ENCODE results near the gene C10orf105. TPM values are rescaled to one million over a fixed set of nuclear protein-coding genes. Genes with fewer than 3 reads are reported as not detected.

The C10orf105 gene
- total RNA-seq, 2 donors from 2014 or later = 0.13 to 0.33 TPM

- Mint-ChIP-seq H3K4me3 (no peak overlapping the region), H3K27ac (no peak overlapping the region), H3K27me3 (ENCODE audit: insufficient read depth) (peaks cover 13% of the 10 kb centered on the region), H3K9me3 (peaks cover 2% of the 10 kb centered on the region), H3K4me1 (peaks cover 11% of the 10 kb centered on the region), H3K36me3 (ENCODE audit: low read depth) (no peaks in the 10 kb centered on the region)
- no peak overlapping the region for H3K4me3 ChIP-seq (ENCODE audit: low read length)
- no peaks in the 10 kb centered on the region for H3K4me1 ChIP-seq (ENCODE audit: control insufficient read depth, insufficient read depth, low read length)
- H3K36me3 ChIP-seq (ENCODE audit: control insufficient read depth, insufficient read depth, low read length) = no peaks in the 10 kb centered on the region
- H3K27me3 ChIP-seq (ENCODE audit: control insufficient read depth, insufficient read depth, low read length, poor library complexity, severe bottlenecking) = peaks cover 3% of the 10 kb centered on the region
- TF ChIP-seq CTCF (conservative IDR thresholded peaks at IDR 0.05) = no peak
- 92 to 94% methylated on average over 2 to 6 of the region's 6 CpGs for WGBS, 2 experiments (ENCODE audit: insufficient coverage in 1 of 2, insufficient read length in 1 of 2)
- H3K27ac ChIP-seq (ENCODE audit: low read depth, low read length) = no peak overlapping the region
- H3K9me3 ChIP-seq (ENCODE audit: control insufficient read depth, low read length) = no peaks in the 10 kb centered on the region
- no peak for DNase-seq
- no peak overlapping the region for H3K9ac ChIP-seq (ENCODE audit: extremely low read depth, low read length, poor library complexity, severe bottlenecking)
These were observed 1.7 kb upstream of the C10orf105 start for GRCh38 chr10:71721313-71721712.

GRCh38 chr10:71720288-71720687 is 710 bp upstream of the C10orf105 start:
- no peak overlapping the region for H3K27ac Mint-ChIP-seq
- peaks cover 2% of the 10 kb centered on the region for H3K9me3 Mint-ChIP-seq
- Histone ChIP-seq H3K4me3 (ENCODE audit: low read length) (no peak overlapping the region), H3K9me3 (ENCODE audit: control insufficient read depth, low read length) (no peaks in the 10 kb centered on the region), H3K9ac (ENCODE audit: extremely low read depth, low read length, poor library complexity, severe bottlenecking) (no peak overlapping the region), H3K27ac (ENCODE audit: low read depth, low read length) (no peak overlapping the region), H3K27me3 (ENCODE audit: control insufficient read depth, insufficient read depth, low read length, poor library complexity, severe bottlenecking) (peaks cover 3% of the 10 kb centered on the region), H3K4me1 (ENCODE audit: control insufficient read depth, insufficient read depth, low read length) (no peaks in the 10 kb centered on the region), H3K36me3 (ENCODE audit: control insufficient read depth, insufficient read depth, low read length) (no peaks in the 10 kb centered on the region)
- peaks cover 13% of the 10 kb centered on the region for H3K27me3 Mint-ChIP-seq (ENCODE audit: insufficient read depth)
- 77 to 83% methylated on average over 1 to 3 of the region's 4 CpGs for WGBS, 2 experiments (ENCODE audit: insufficient coverage in 1 of 2, insufficient read length in 1 of 2)
- no peak for DNase-seq
- peaks cover 2% of the 10 kb centered on the region for H3K4me1 Mint-ChIP-seq
- no peaks in the 10 kb centered on the region for H3K36me3 Mint-ChIP-seq (ENCODE audit: low read depth)
- H3K4me3 Mint-ChIP-seq = no peak overlapping the region
- no peak for TF ChIP-seq CTCF (conservative IDR thresholded peaks at IDR 0.05)

GRCh38 chr10:71719042-71719441 is 536 bp downstream of the C10orf105 start:
- peaks cover 2% of the 10 kb centered on the region for H3K9me3 Mint-ChIP-seq

More at GRCh38 chr10:71719042-71719441, 536 bp downstream of the C10orf105 start:
- Histone ChIP-seq H3K27me3 (ENCODE audit: control insufficient read depth, insufficient read depth, low read length, poor library complexity, severe bottlenecking) (peaks cover 3% of the 10 kb centered on the region), H3K4me1 (ENCODE audit: control insufficient read depth, insufficient read depth, low read length) (no peaks in the 10 kb centered on the region), H3K4me3 (ENCODE audit: low read length) (no peak overlapping the region), H3K9me3 (ENCODE audit: control insufficient read depth, low read length) (no peaks in the 10 kb centered on the region), H3K27ac (ENCODE audit: low read depth, low read length) (no peak overlapping the region), H3K9ac (ENCODE audit: extremely low read depth, low read length, poor library complexity, severe bottlenecking) (no peak overlapping the region), H3K36me3 (ENCODE audit: control insufficient read depth, insufficient read depth, low read length) (no peaks in the 10 kb centered on the region)
- TF ChIP-seq CTCF (conservative IDR thresholded peaks at IDR 0.05) = no peak
- no peak for DNase-seq
- H3K27me3 Mint-ChIP-seq (ENCODE audit: insufficient read depth) = peaks cover 13% of the 10 kb centered on the region
- WGBS, 2 experiments (ENCODE audit: insufficient coverage in 1 of 2, insufficient read length in 1 of 2) = 84 to 91% methylated on average over 5 to 6 of the region's 7 CpGs
- H3K27ac Mint-ChIP-seq = no peak overlapping the region
- H3K4me1 Mint-ChIP-seq = peaks cover 2% of the 10 kb centered on the region
- H3K36me3 Mint-ChIP-seq (ENCODE audit: low read depth) = no peaks in the 10 kb centered on the region
- no peak overlapping the region for H3K4me3 Mint-ChIP-seq
